GM23338 (cell line): ENCODE measurements around the gene CNDP1. TPM values are rescaled to one million over a fixed set of nuclear protein-coding genes. Genes with fewer than 3 reads are reported as not detected.

ENCODE experiments used
- ATAC-seq: fragments of 200-7000 bp; cut with Tn5 transposase; 3 replicates; pipeline ENCODE4 v1.9.1; 2020
- DNase-seq: peaks from one replicate; pipeline ENCODE4 v3.0.0-alpha.2; 2015; ENCODE audit warnings: low spot score
- H2AFZ ChIP-seq: fragments of 200-600 bp; sonication (generic); 2 replicates; pipeline ENCODE4 v1.8.0; 2016; ENCODE audit warnings: antibody characterized with exemption, mild to moderate bottlenecking, moderate library complexity
- H3F3A ChIP-seq: fragments of 200-600 bp; sonication (generic); replicated peaks from 2 replicates; pipeline ENCODE4 v1.8.0; 2017; ENCODE audit warnings: antibody characterized with exemption, mixed run types, low read depth
- H3K27ac ChIP-seq: fragments of 200-600 bp; sonication (generic); 2 replicates; pipeline ENCODE4 v1.6.1; 2016; ENCODE audit warnings: low read depth
- H3K27me3 ChIP-seq: fragments of 200-600 bp; sonication (generic); 2 replicates; pipeline ENCODE4 v1.8.0; 2016; ENCODE audit warnings: mild to moderate bottlenecking, mixed run types, moderate library complexity; ENCODE audit not compliant: insufficient read depth
- H3K36me3 ChIP-seq: fragments of 200-600 bp; sonication (generic); 2 replicates; pipeline ENCODE4 v1.8.0; 2016; ENCODE audit warnings: mild to moderate bottlenecking; ENCODE audit not compliant: insufficient read depth
- H3K4me1 ChIP-seq: fragments of 200-600 bp; sonication (generic); 2 replicates; pipeline ENCODE4 v1.8.0; 2016; ENCODE audit warnings: mild to moderate bottlenecking, moderate library complexity; ENCODE audit not compliant: insufficient read depth
- H3K4me2 ChIP-seq: fragments of 200-600 bp; sonication (generic); 2 replicates; pipeline ENCODE4 v1.7.1; 2017; ENCODE audit warnings: mixed run types
- H3K4me3 ChIP-seq: fragments of 200-600 bp; sonication (generic); 2 replicates; pipeline ENCODE4 v1.6.1; 2016; ENCODE audit warnings: mixed run types
- H3K79me2 ChIP-seq: fragments of 200-600 bp; sonication (generic); replicated peaks from 2 replicates; pipeline ENCODE4 v1.8.0; 2017; ENCODE audit warnings: mild to moderate bottlenecking; ENCODE audit not compliant: insufficient read depth
- H3K9me2 ChIP-seq: fragments of 200-600 bp; sonication (generic); 2 replicates; pipeline ENCODE4 v1.8.0; 2017; ENCODE audit not compliant: insufficient read depth
- H4K20me1 ChIP-seq: fragments of 200-600 bp; sonication (generic); replicated peaks from 2 replicates; pipeline ENCODE4 v1.8.0; 2017; ENCODE audit warnings: mild to moderate bottlenecking; ENCODE audit not compliant: insufficient read depth
- H3K27ac Mint-ChIP-seq: 2 replicates; pipeline ENCODE4 v1.8.0; 2020; ENCODE audit warnings: inconsistent platforms, mild to moderate bottlenecking, moderate library complexity, mixed read lengths
- H3K27me3 Mint-ChIP-seq: 3 replicates; pipeline ENCODE4 v1.8.0; 2022; ENCODE audit warnings: low read depth, mild to moderate bottlenecking, moderate library complexity, mixed read lengths, inconsistent platforms; ENCODE audit not compliant: insufficient read depth, poor library complexity
- H3K36me3 Mint-ChIP-seq: 3 replicates; pipeline ENCODE4 v1.8.0; 2021; ENCODE audit warnings: low read depth, mild to moderate bottlenecking, inconsistent platforms, moderate library complexity, mixed read lengths
- H3K4me1 Mint-ChIP-seq: 3 replicates; pipeline ENCODE4 v1.8.0; 2020; ENCODE audit warnings: mild to moderate bottlenecking, inconsistent platforms, mixed read lengths
- H3K4me3 Mint-ChIP-seq: 3 replicates; pipeline ENCODE4 v1.8.0; 2021; ENCODE audit warnings: moderate library complexity, mild to moderate bottlenecking, inconsistent platforms, mixed read lengths
- H3K9me3 Mint-ChIP-seq: 3 replicates; pipeline ENCODE4 v1.8.0; 2020; ENCODE audit warnings: moderate library complexity, mild to moderate bottlenecking, inconsistent platforms, mixed read lengths
- CREB1 ChIP-seq: fragments of 250-450 bp; sonication (Bioruptor Pico); IDR thresholded peaks from 2 replicates; pipeline ENCODE4 v1.5.0; 2020; ENCODE audit warnings: low read depth, mild to moderate bottlenecking, moderate library complexity
- CTCF ChIP-seq, 2 experiments: fragments of 200-600 bp in 1 of 2; sonication (generic) in 1 of 2; conservative IDR thresholded peaks; 2 replicates each; pipeline versions ENCODE4 v1.5.1 to v1.6.1; 2016 to 2017; ENCODE audit warnings: antibody characterized with exemption in 2 of 2, low read depth in 2 of 2, mild to moderate bottlenecking in 2 of 2, moderate library complexity in 1 of 2
- EZH2 ChIP-seq: fragments of 200-600 bp; sonication (generic); IDR thresholded peaks from one replicate; pipeline ENCODE4 v1.8.0; 2017; ENCODE audit warnings: antibody characterized with exemption, mild to moderate bottlenecking, low read depth; ENCODE audit not compliant: unreplicated experiment
- EZH2phosphoT487 ChIP-seq: fragments of 200-600 bp; sonication (generic); IDR thresholded peaks from one replicate; pipeline ENCODE4 v1.8.1; 2018; ENCODE audit warnings: antibody characterized with exemption; ENCODE audit not compliant: unreplicated experiment
- JUNB ChIP-seq: IDR thresholded peaks from one replicate; pipeline ENCODE4 v1.6.1; 2016; ENCODE audit warnings: antibody characterized with exemption; ENCODE audit not compliant: unreplicated experiment
- POLR2AphosphoS5 ChIP-seq: IDR thresholded peaks from 2 replicates; pipeline ENCODE4 v1.6.1; 2016; ENCODE audit warnings: antibody characterized with exemption, low read depth
- REST ChIP-seq: IDR thresholded peaks from one replicate; pipeline ENCODE4 v1.6.1; 2018; ENCODE audit warnings: antibody characterized with exemption; ENCODE audit not compliant: unreplicated experiment
- ZNF114 ChIP-seq: fragments of 250-450 bp; sonication (Bioruptor Pico); IDR thresholded peaks from 2 replicates; pipeline ENCODE4 v1.5.0; 2020; ENCODE audit warnings: mild to moderate bottlenecking, moderate library complexity
- ZNF331 ChIP-seq: fragments of 250-450 bp; sonication (Bioruptor Pico); IDR thresholded peaks from 2 replicates; pipeline ENCODE4 v1.5.0; 2020; ENCODE audit warnings: low read depth, mild to moderate bottlenecking, moderate library complexity
- ZNF462 ChIP-seq: fragments of 250-450 bp; sonication (Bioruptor Pico); IDR thresholded peaks from 2 replicates; pipeline ENCODE4 v1.5.0; 2020; ENCODE audit warnings: mild to moderate bottlenecking, moderate library complexity
- polyA plus RNA-seq: library from polyadenylated mRNA; unstranded; fragments of >200 nt; fragmentation: Nextera tagmentation; extraction: Ambion mirVana; gene quantifications from 2 replicates; pipeline ENCODE4 v1.2.1, GENCODE V29; 2016
- total RNA-seq: library from RNA; depleted of rRNA; stranded (reverse); fragments of >200 nt; shearing (Covaris generic); gene quantifications from 2 replicates; pipeline ENCODE4 v1.2.3, GENCODE V29; 2014

The CNDP1 gene
- total and polyA plus RNA-seq, 2 experiments from 2014 or later, result 0.03 to 0.11 TPM

GRCh38 chr18:74609535-74609934, 75.2 kb downstream of the CNDP1 start:
- H3K27me3 Mint-ChIP-seq, result peaks cover 6% of the 10 kb centered on the region

More at GRCh38 chr18:74609535-74609934, 75.2 kb downstream of the CNDP1 start:
- H3K9me2 ChIP-seq, result no peaks in the 10 kb centered on the region
- H3K36me3 ChIP-seq, result no peaks in the 10 kb centered on the region
- H3K4me1 ChIP-seq, result no peaks in the 10 kb centered on the region
- TF ChIP-seq CTCF (conservative IDR thresholded peaks at IDR 0.05; ENCODE audit: low read depth in 2 of 2) (no peak), ZNF331 (CRISPR knock-in tag) (no peak), REST (no peak), ZNF462 (CRISPR knock-in tag) (no peak), POLR2AphosphoS5 (no peak), EZH2phosphoT487 (no peak), CREB1 (CRISPR knock-in tag) (no peak), EZH2 (no peak), JUNB (no peak), ZNF114 (CRISPR knock-in tag) (no peak)
- no peak overlapping the region for H2AFZ ChIP-seq
- no peaks in the 10 kb centered on the region for H3F3A ChIP-seq
- DNase-seq (no peak), ATAC-seq (no peak)
- peaks cover 12% of the 10 kb centered on the region; the same call in 1 of the 2 replicates for H3K79me2 ChIP-seq
- 0 out of 2 replicates have a peak, but pooled peaks cover 8% of the 10 kb centered on the region for H4K20me1 ChIP-seq
- Mint-ChIP-seq H3K4me1 (no peaks in the 10 kb centered on the region; the same call in 1 of the 3 replicates), H3K27ac (no peak overlapping the region), H3K4me3 (no peak overlapping the region), H3K9me3 (no peaks in the 10 kb centered on the region), H3K36me3 (no peaks in the 10 kb centered on the region)
- H3K4me3 ChIP-seq, result no peak overlapping the region
- H3K4me2 ChIP-seq, result no peak overlapping the region
- no peak overlapping the region for H3K27ac ChIP-seq
- H3K27me3 ChIP-seq, result no peaks in the 10 kb centered on the region
